Trophoblast cell (in vitro differentiated cells and primary cell): Measurements from ENCODE around the gene NRCAM.

Experiments
- DNase-seq, 2 donors: peaks; one replicate each; pipeline ENCODE4 v3.0.0-alpha.2; 2016
- H2AFZ ChIP-seq: 2 replicates; pipeline ENCODE4 v1.6.1; 2013; ENCODE audit warnings: low read length, moderate library complexity, mild to moderate bottlenecking; ENCODE audit not compliant: insufficient read depth, poor library complexity
- H2AK5ac ChIP-seq: 2 replicates; pipeline ENCODE4 v1.6.1; 2013; ENCODE audit warnings: mild to moderate bottlenecking, low read length
- H2BK120ac ChIP-seq: 2 replicates; pipeline ENCODE4 v1.6.1; 2013; ENCODE audit warnings: low read length, mild to moderate bottlenecking, moderate library complexity; ENCODE audit not compliant: insufficient read depth, poor library complexity
- H2BK12ac ChIP-seq: 2 replicates; pipeline ENCODE4 v1.6.1; 2013; ENCODE audit warnings: mild to moderate bottlenecking, low read length, moderate library complexity
- H2BK5ac ChIP-seq: 2 replicates; pipeline ENCODE4 v1.6.1; 2013; ENCODE audit warnings: low read length, low read depth, moderate library complexity, mild to moderate bottlenecking; ENCODE audit not compliant: poor library complexity
- H3K14ac ChIP-seq: 2 replicates; pipeline ENCODE4 v1.6.1; 2013; ENCODE audit warnings: mild to moderate bottlenecking, low read length
- H3K18ac ChIP-seq: 2 replicates; pipeline ENCODE4 v1.6.1; 2013; ENCODE audit warnings: mild to moderate bottlenecking, low read length
- H3K23ac ChIP-seq: 2 replicates; pipeline ENCODE4 v1.6.1; 2013; ENCODE audit warnings: low read length
- H3K27ac ChIP-seq: 2 replicates; pipeline ENCODE4 v1.5.1; 2013; ENCODE audit warnings: low read depth, mild to moderate bottlenecking, inconsistent platforms, low read length, moderate library complexity
- H3K27me3 ChIP-seq: 2 replicates; pipeline ENCODE4 v1.6.1; 2013; ENCODE audit warnings: inconsistent platforms, mild to moderate bottlenecking, low read length, moderate library complexity; ENCODE audit not compliant: insufficient read depth
- H3K36me3 ChIP-seq, 2 experiments: 1 replicate in 1 of 2; 2 replicates in 1 of 2; pipeline ENCODE4 v1.6.1; 2013; ENCODE audit warnings: low read length in 2 of 2, mild to moderate bottlenecking in 2 of 2, moderate library complexity in 1 of 2; ENCODE audit not compliant: insufficient read depth in 2 of 2, control insufficient read depth in 1 of 2
- H3K4ac ChIP-seq: 2 replicates; pipeline ENCODE4 v1.6.1; 2013; ENCODE audit warnings: low read depth, mild to moderate bottlenecking, low read length, moderate library complexity
- H3K4me1 ChIP-seq, 2 experiments: 1 replicate in 1 of 2; 2 replicates in 1 of 2; pipeline ENCODE4 v1.6.1; 2013; ENCODE audit warnings: low read length in 2 of 2, mild to moderate bottlenecking in 2 of 2, moderate library complexity in 1 of 2; ENCODE audit not compliant: insufficient read depth in 2 of 2, control insufficient read depth in 1 of 2
- H3K4me2 ChIP-seq: 2 replicates; pipeline ENCODE4 v1.6.1; 2013; ENCODE audit warnings: inconsistent platforms, mild to moderate bottlenecking, low read length, moderate library complexity
- H3K4me3 ChIP-seq: 2 replicates; pipeline ENCODE4 v1.5.1; 2013; ENCODE audit warnings: mild to moderate bottlenecking, low read depth, low read length, inconsistent platforms
- H3K79me1 ChIP-seq: one replicate; pipeline ENCODE4 v1.6.1; 2013; ENCODE audit warnings: low read length
- H3K79me2 ChIP-seq: 2 replicates; pipeline ENCODE4 v1.6.1; 2013; ENCODE audit warnings: low read length, mild to moderate bottlenecking; ENCODE audit not compliant: control insufficient read depth, insufficient read depth, poor library complexity
- H3K9ac ChIP-seq: 2 replicates; pipeline ENCODE4 v1.6.1; 2013; ENCODE audit warnings: mild to moderate bottlenecking, low read length
- H3K9me3 ChIP-seq: 2 replicates; pipeline ENCODE4 v1.6.1; 2013; ENCODE audit warnings: low read depth, mild to moderate bottlenecking, control low read depth, inconsistent platforms, low read length; ENCODE audit not compliant: insufficient read depth
- H4K12ac ChIP-seq: 2 replicates; pipeline ENCODE4 v1.6.1; 2013; ENCODE audit warnings: low read depth, mild to moderate bottlenecking, low read length, moderate library complexity
- H4K8ac ChIP-seq: 2 replicates; pipeline ENCODE4 v1.6.1; 2013; ENCODE audit warnings: low read depth, mild to moderate bottlenecking, low read length, moderate library complexity
- H4K91ac ChIP-seq: one replicate; pipeline ENCODE4 v1.6.1; 2013; ENCODE audit warnings: low read depth, mild to moderate bottlenecking, low read length, moderate library complexity
- WGBS: extraction: QIAGEN DNeasy Blood & Tissue Kit; methylation state at CpG from one replicate; pipeline ENCODE4 v1.1.7; 2013; ENCODE audit warnings: missing lambda C conversion rate; ENCODE audit not compliant: insufficient read length, insufficient coverage; ENCODE audit errors: extremely low coverage; 5-methylcytosine and 5-hydroxymethylcytosine counted together

NRCAM gene

DNA sequence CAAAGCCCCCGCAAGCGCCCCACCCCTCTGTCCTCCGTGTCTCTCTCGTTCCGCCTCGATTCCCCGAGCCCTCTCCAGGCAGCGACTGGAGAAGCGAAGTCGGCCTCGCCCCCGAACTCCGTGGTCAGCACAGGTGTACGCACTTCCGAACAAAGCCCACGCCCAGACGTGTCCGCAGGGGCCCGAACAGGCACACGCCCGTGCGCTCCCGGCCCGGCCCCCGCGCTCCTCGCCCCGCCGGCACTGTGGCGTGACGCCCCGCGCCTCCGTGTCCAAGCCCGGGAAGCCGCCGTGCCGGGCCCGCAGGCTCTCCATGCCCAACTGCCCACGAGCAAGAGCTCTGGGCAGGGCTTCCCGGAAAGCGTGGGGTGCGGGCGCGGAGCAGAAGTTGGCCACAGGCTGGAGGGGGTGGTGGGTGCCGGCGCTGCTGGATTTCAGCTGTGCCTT lies 662 bp downstream of the NRCAM start:
- peaks cover 39% of the 10 kb centered on the region for H3K27me3 ChIP-seq
- H3K79me1 ChIP-seq, result no peaks in the 10 kb centered on the region
- no peak overlapping the region for H2BK5ac ChIP-seq
- no peaks in the 10 kb centered on the region for H3K79me2 ChIP-seq
- H2BK120ac ChIP-seq, result no peak overlapping the region
- no peak overlapping the region for H3K14ac ChIP-seq
- H2AFZ ChIP-seq, result no peak overlapping the region
- no peaks in the 10 kb centered on the region for H3K36me3 ChIP-seq
- H3K4ac ChIP-seq, result no peak overlapping the region
- H4K8ac ChIP-seq, result no peak overlapping the region
- H3K27ac ChIP-seq, result no peak overlapping the region
- no peak overlapping the region for H2AK5ac ChIP-seq
- DNase-seq, result peak in 1 of 2 donors; percentile 8
- peaks cover 8% of the 10 kb centered on the region for H3K9me3 ChIP-seq
- H3K18ac ChIP-seq, result no peak overlapping the region
- H4K12ac ChIP-seq, result peak overlapping the region; percentile 26
- peaks cover 10 to 16% of the 10 kb centered on the region in 2 experiments for H3K4me1 ChIP-seq
- peak overlapping the region; percentile 99 for H3K4me2 ChIP-seq
- H3K9ac ChIP-seq, result no peak overlapping the region
- no peak overlapping the region for H2BK12ac ChIP-seq
- H3K23ac ChIP-seq, result no peak overlapping the region
- H3K4me3 ChIP-seq, result peak overlapping the region; percentile 78
- no peak overlapping the region for H4K91ac ChIP-seq
- no CpG with 5 or more reads among the region's 47 CpGs for WGBS

DNA sequence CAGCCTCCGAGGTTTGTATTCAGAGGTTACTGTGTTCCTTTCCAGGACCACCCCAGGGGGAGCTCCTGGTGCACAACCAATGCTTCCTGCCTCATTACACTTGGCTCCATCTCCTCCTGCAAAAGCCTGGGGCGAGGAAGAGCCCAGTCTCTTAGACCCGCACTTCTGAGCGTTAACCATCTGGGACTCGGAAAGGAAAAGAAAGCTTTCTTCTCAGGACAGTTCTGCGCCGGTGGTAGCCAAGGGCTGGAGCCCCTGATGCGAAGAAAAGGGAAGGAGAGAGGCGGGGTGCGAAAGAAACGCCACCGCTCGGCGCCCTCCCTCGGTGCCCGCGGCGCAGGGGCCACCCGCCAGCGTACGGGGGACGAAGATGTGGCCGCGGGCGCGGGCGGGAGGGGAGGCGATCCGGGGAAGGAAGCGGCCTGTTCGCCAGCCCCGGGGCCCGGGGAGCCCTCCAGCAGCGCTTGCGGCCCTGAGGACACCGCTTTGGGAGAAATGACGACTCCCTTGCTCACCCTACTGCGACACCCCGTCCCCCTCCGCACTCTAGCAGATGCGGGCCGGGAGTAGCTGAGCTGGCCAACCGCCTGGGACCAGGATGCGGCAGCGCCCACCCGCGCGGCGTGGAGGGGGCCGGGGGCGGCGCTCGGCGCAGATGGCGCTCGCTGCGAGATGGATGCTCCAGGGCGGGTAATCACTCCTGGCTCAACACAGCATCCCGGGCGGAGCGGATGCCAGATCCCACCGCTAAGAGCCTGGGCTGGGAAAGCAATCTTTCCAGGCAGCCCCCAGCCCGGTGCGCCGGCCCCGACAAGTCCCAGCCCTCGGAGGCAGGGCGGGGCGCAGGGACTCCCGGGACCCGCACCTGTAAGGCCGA lies 1.3 kb downstream of the NRCAM start:
- Histone ChIP-seq H2AFZ (no peak overlapping the region), H3K79me2 (no peaks in the 10 kb centered on the region), H3K36me3 (no peaks in the 10 kb centered on the region), H2AK5ac (no peak overlapping the region), H3K9ac (no peak overlapping the region), H3K27ac (no peak overlapping the region), H3K14ac (no peak overlapping the region), H2BK12ac (no peak overlapping the region), H3K9me3 (peaks cover 8% of the 10 kb centered on the region), H3K18ac (no peak overlapping the region), H4K12ac (no peak overlapping the region), H3K27me3 (peaks cover 39% of the 10 kb centered on the region), H3K4me2 (peak overlapping the region; percentile 99), H4K91ac (no peak overlapping the region), H2BK120ac (no peak overlapping the region), H3K23ac (no peak overlapping the region), H3K79me1 (no peaks in the 10 kb centered on the region), H2BK5ac (no peak overlapping the region), H3K4ac (no peak overlapping the region), H3K4me1 (peaks cover 10 to 16% of the 10 kb centered on the region in 2 experiments), H3K4me3 (peak overlapping the region; percentile 56), H4K8ac (no peak overlapping the region)
- no CpG with 5 or more reads among the region's 72 CpGs for WGBS
- peak in 1 of 2 donors; percentile 33 for DNase-seq

- Histone ChIP-seq H3K36me3 (no peaks in the 10 kb centered on the region), H3K9me3 (peaks cover 8% of the 10 kb centered on the region), H3K79me2 (no peaks in the 10 kb centered on the region), H3K27ac (no peak overlapping the region), H3K14ac (no peak overlapping the region), H3K4me2 (no peak overlapping the region), H3K18ac (no peak overlapping the region), H2BK12ac (no peak overlapping the region), H3K4me1 (peaks cover 10 to 16% of the 10 kb centered on the region in 2 experiments), H3K79me1 (no peaks in the 10 kb centered on the region), H3K4ac (no peak overlapping the region), H4K8ac (no peak overlapping the region), H3K23ac (no peak overlapping the region), H3K9ac (no peak overlapping the region), H4K91ac (no peak overlapping the region), H2BK5ac (no peak overlapping the region), H2AFZ (no peak overlapping the region), H3K4me3 (no peak overlapping the region), H3K27me3 (peaks cover 39% of the 10 kb centered on the region), H2AK5ac (no peak overlapping the region), H4K12ac (no peak overlapping the region), H2BK120ac (no peak overlapping the region)
- no peak for DNase-seq
- no CpG with 5 or more reads among the region's 4 CpGs for WGBS
These were observed 1.9 kb downstream of the NRCAM start for GRCh38 chr7:108454317-108454673.

GRCh38 chr7:108453320-108453719 lies 2.9 kb downstream of the NRCAM start:
- no CpG with 5 or more reads among the region's 4 CpGs for WGBS
- Histone ChIP-seq H3K79me1 (no peaks in the 10 kb centered on the region), H3K4me3 (no peak overlapping the region), H2BK120ac (no peak overlapping the region), H3K9ac (no peak overlapping the region), H3K36me3 (no peaks in the 10 kb centered on the region), H4K8ac (no peak overlapping the region), H2AFZ (no peak overlapping the region), H2AK5ac (no peak overlapping the region), H2BK5ac (no peak overlapping the region), H3K4ac (no peak overlapping the region), H3K79me2 (no peaks in the 10 kb centered on the region), H3K9me3 (peaks cover 8% of the 10 kb centered on the region), H4K12ac (no peak overlapping the region), H4K91ac (no peak overlapping the region), H3K27ac (no peak overlapping the region), H3K23ac (no peak overlapping the region), H3K14ac (no peak overlapping the region), H3K4me2 (no peak overlapping the region), H3K27me3 (peaks cover 36% of the 10 kb centered on the region), H3K4me1 (peaks cover 10 to 16% of the 10 kb centered on the region in 2 experiments), H3K18ac (no peak overlapping the region), H2BK12ac (no peak overlapping the region)
- no peak for DNase-seq
